Measurements from ENCODE around the gene MOAP1.
"Not testable (repeated sequence)": the region's sequence is repeated elsewhere in the genome, so short reads cannot be mapped to it uniquely, and the experiment has no call there.

MOAP1 gene

GRCh38 chr14:93184391-93185348 lies at the start of gene MOAP1, which contains the start of gene LYSET:
TSS of gene MOAP1 (minus strand) at chr14:93184897. CDS start at chr14:93184242, 655 bp downstream.
TSS of gene LYSET (plus strand) at chr14:93185317. CDS start at chr14:93185406, 89 bp downstream.
- H3K4me3 ChIP-seq (ENCODE audit: low read length) = peak within 1 kb of the TSS; percentile 100
- no peak for TF ChIP-seq ZNF274 (IDR thresholded peaks at IDR 0.05; ENCODE audit: low read depth, low read length)

- H3K4me3 ChIP-seq (ENCODE audit: low read length) = not testable (repeated sequence)
Observed at GRCh38 chr14:93233078-93233477, 48.4 kb upstream of the MOAP1 start.

- H3K4me3 ChIP-seq (ENCODE audit: low read length) = no peak overlapping the region; the same call in 1 of the 2 replicates
- TF ChIP-seq ZNF274 (IDR thresholded peaks at IDR 0.05; ENCODE audit: low read depth, low read length) = no peak
Observed at GRCh38 chr14:93232159-93232558, 47.5 kb upstream of the MOAP1 start.

DNA sequence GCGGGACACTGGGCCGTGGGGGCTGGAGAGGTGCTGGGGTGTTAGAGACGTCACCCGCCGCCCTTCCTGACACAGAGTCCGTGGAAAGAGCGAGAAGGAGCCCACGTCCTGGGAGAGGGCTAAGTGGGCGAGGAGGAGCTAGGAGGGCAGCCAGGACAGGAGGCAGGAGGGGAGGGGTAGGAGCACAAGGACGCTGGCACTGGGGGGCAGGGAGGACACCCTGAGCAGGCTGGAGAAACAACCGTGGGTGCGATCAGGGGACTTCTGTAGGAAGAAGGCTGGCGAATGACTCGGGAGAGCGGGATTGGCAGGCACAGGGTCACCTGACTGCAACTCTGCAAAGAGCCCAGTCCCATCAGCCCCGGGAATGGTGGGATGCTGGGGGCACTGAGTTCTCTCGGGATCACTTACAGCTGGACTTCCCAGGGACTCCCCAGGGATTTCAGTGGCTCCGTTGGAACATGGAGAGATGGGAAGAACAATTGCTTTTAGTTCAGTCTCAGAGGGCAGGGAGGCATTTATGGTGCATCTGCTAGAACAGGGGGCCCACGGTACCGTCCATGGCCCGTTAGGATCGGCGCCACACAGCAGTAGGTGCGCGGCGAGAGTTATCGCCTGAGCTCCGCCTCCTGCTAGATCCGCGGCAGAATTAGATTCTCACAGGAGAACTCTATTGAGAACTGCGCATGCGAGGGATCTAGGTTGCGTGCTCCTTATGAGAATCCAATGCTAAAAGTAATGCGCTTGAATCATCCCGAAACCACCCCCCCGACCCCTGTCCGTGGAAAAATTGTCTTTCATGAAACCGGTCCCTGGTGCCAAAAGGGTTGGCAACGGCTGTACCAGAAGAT lies 46.7 kb upstream of the MOAP1 start:
- TF ChIP-seq ZNF274 (IDR thresholded peaks at IDR 0.05; ENCODE audit: low read depth, low read length) = no peak
- peak overlapping the region; percentile 43; the same call in 1 of the 2 replicates for H3K4me3 ChIP-seq (ENCODE audit: low read length)

GRCh38 chr14:93230539-93230938 lies 45.8 kb upstream of the MOAP1 start:
- no peak overlapping the region for H3K4me3 ChIP-seq (ENCODE audit: low read length)
- TF ChIP-seq ZNF274 (IDR thresholded peaks at IDR 0.05; ENCODE audit: low read depth, low read length) = no peak

- TF ChIP-seq ZNF274 (IDR thresholded peaks at IDR 0.05; ENCODE audit: low read depth, low read length) = no peak
- H3K4me3 ChIP-seq (ENCODE audit: low read length) = no peak overlapping the region
Observed at GRCh38 chr14:93228550-93228949, 43.9 kb upstream of the MOAP1 start.

DNA sequence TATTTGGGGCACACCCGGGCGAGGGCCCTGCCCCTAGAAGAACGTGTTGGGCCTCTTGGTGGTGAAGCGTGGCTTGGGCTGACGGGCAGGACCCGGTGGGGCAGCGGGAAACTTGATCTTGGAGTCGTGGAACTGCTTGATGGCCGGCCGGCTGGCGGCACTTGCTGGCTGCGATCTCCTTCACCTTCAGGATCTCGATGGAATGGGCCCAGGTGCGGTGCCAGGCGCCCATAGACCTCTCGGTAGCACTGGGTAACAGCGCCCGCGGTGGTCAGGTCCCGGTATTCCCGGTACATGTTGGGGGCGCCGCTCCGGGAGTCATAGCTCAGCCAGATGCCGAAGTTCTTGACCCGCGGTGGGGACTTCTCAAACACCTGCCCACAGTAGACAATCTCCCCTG lies 38.9 kb upstream of the MOAP1 start:
- TF ChIP-seq ZNF274 (IDR thresholded peaks at IDR 0.05; ENCODE audit: low read depth, low read length) = no peak
- no peak overlapping the region for H3K4me3 ChIP-seq (ENCODE audit: low read length)

- H3K4me3 ChIP-seq (ENCODE audit: low read length) = no peak overlapping the region
- TF ChIP-seq ZNF274 (IDR thresholded peaks at IDR 0.05; ENCODE audit: low read depth, low read length) = no peak
Observed at GRCh38 chr14:93220509-93220908, 35.8 kb upstream of the MOAP1 start.

DNA sequence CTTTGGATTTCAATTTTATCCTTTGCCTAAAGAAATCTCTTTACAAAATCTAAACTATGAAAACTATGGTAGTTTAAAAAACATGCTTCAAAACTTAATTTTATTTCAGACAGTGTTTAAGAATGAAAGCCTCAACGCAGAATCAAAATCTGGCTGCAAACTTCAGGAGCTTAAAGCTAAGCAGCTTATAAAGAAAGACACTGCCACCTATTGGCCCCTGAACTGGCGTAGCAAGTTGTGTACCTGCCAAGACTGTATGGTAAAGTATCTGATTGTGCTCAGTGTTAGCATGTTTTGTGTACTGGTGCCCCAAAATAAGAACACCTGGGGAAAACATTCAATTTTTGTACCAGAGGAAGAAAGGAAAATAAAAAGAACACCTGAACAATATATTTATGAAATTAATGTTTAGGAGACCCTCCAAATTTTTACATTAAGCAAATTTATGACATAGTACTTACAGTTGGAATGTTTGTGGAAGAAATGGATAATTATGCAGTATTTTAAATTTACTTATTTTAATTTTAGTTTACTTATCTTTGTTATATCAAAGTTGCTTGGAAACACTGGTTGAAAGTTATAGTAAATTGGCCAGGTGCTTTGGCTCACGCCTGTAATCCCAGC lies 34.5 kb upstream of the MOAP1 start:
- no peak overlapping the region for H3K4me3 ChIP-seq (ENCODE audit: low read length)
- TF ChIP-seq ZNF274 (IDR thresholded peaks at IDR 0.05; ENCODE audit: low read depth, low read length) = no peak

DNA sequence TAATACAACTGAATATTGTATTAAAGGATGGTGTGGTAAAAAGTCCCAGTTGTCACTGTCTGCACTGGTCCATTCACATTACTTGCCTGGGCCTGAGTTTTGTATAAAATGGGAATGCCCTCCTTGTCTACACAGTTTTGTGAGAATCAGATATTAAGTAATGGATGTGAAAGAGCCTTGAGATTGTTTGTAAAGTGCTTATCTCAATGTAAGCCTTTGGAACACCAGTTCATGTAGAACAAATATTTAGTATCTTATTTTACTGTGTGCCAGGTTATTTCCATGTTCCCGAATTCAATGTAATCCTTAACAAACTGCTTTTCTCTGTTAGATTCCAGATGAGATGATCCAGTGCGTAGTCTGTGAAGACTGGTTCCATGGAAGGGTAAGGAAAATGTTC lies 29.9 kb upstream of the MOAP1 start:
- no peak for TF ChIP-seq ZNF274 (IDR thresholded peaks at IDR 0.05; ENCODE audit: low read depth, low read length)
- no peak overlapping the region for H3K4me3 ChIP-seq (ENCODE audit: low read length)

- no peak overlapping the region; the same call in 1 of the 2 replicates for H3K4me3 ChIP-seq (ENCODE audit: low read length)
- no peak for TF ChIP-seq ZNF274 (IDR thresholded peaks at IDR 0.05; ENCODE audit: low read depth, low read length)
Observed at GRCh38 chr14:93212432-93212831, 27.7 kb upstream of the MOAP1 start.

- H3K4me3 ChIP-seq (ENCODE audit: low read length) = peak overlapping the region; percentile 82
- no peak for TF ChIP-seq ZNF274 (IDR thresholded peaks at IDR 0.05; ENCODE audit: low read depth, low read length)
Observed at GRCh38 chr14:93207468-93208308, 23.0 kb upstream of the MOAP1 start.

DNA sequence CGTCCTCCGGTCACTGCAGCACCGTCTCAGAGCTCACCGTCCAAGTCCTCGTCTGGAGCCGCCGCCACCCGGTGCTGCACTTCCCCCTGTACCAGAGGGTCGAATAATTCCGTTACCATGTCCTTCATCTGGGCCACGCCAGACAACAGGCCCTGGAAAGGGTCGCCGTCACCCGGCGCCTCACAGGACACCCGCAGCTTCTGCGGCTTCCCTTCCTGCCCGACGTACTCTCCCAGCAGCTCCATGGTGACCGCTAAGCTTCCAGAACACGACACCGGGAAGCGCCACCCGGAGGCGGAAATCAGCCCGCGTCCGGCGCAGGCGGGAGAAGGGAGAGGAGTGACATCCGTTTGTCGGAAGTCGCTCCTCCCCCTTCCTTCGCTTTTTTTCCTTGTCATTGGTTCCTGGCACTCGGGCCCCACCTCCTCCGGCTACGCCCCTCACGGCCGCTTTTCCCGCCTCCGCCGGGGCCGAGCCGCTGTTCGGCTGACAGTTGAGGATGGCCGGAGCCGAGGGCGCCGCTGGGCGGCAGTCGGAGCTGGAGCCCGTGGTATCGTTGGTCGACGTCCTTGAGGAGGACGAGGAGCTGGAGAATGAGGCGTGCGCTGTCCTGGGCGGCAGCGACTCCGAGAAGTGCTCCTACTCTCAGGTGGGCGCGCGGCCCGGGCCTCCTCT lies 22.2 kb upstream of the MOAP1 start, which contains the start of the genes GON7 and UBR7:
Gene GON7, minus strand, starts transcription at position 273 of the 675 bp plus-strand sequence. Its CDS starts 28 bp downstream, at position 245.
Gene UBR7, plus strand, starts transcription at position 464 of the 675 bp plus-strand sequence. Its CDS starts 36 bp downstream, at position 500.
- TF ChIP-seq ZNF274 (IDR thresholded peaks at IDR 0.05; ENCODE audit: low read depth, low read length) = no peak
- H3K4me3 ChIP-seq (ENCODE audit: low read length) = peak within 1 kb of the TSS; percentile 82

Measured in GM08714 (cell line).